Fibroblast of lung (primary cell): ENCODE results near the gene GAB2. TPM values are rescaled to one million over a fixed set of nuclear protein-coding genes. Genes with fewer than 3 reads are reported as not detected.
"Not testable (repeated sequence)": the region's sequence is repeated elsewhere in the genome, so short reads cannot be mapped to it uniquely, and the experiment has no call there.

Source experiments
- DNase-seq, 2 donors: peaks; one replicate each; pipeline versions ENCODE4 v3.0.0 to v3.0.0-alpha.2; 2010; ENCODE audit warnings: low read depth in 2 of 2
- H2AFZ ChIP-seq: 2 replicates; pipeline ENCODE4 v1.5.1; 2012; ENCODE audit warnings: low read length, control low read depth, inconsistent platforms
- H3K27ac ChIP-seq: 2 replicates; pipeline ENCODE4 v1.5.1; 2011; ENCODE audit warnings: low read length, control low read depth; ENCODE audit not compliant: insufficient read depth
- H3K27me3 ChIP-seq: 2 replicates; pipeline ENCODE4 v1.5.1; 2011; ENCODE audit warnings: mild to moderate bottlenecking, low read length; ENCODE audit not compliant: control insufficient read depth, insufficient read depth
- H3K36me3 ChIP-seq: 2 replicates; pipeline ENCODE4 v1.5.1; 2011; ENCODE audit warnings: low read length; ENCODE audit not compliant: control insufficient read depth, insufficient read depth
- H3K4me1 ChIP-seq: 2 replicates; pipeline ENCODE4 v1.5.1; 2011; ENCODE audit warnings: low read length; ENCODE audit not compliant: control insufficient read depth, insufficient read depth; ENCODE audit errors: extremely low read depth
- H3K4me2 ChIP-seq: 2 replicates; pipeline ENCODE4 v1.5.1; 2011; ENCODE audit warnings: low read length, control low read depth; ENCODE audit not compliant: insufficient read depth; ENCODE audit errors: extremely low read depth
- H3K4me3 ChIP-seq, 4 experiments: fragments of 200-600 bp in 1 of 4; sonication (generic) in 1 of 4; replicated peaks in 1 of 4; 2 replicates each; pipeline ENCODE4 v1.5.1; 2011 to 2016; ENCODE audit warnings: low read length in 4 of 4, low read depth in 3 of 4, mild to moderate bottlenecking in 3 of 4, control low read depth in 2 of 4, inconsistent platforms in 1 of 4, mixed read lengths in 1 of 4; ENCODE audit not compliant: insufficient read depth in 1 of 4; ENCODE audit errors: control extremely low read depth in 1 of 4
- H3K79me2 ChIP-seq: 2 replicates; pipeline ENCODE4 v1.5.1; 2012; ENCODE audit warnings: mild to moderate bottlenecking, low read length, inconsistent platforms; ENCODE audit not compliant: control insufficient read depth, insufficient read depth
- H3K9ac ChIP-seq: 2 replicates; pipeline ENCODE4 v1.5.1; 2011; ENCODE audit warnings: mild to moderate bottlenecking, low read length, control low read depth; ENCODE audit not compliant: insufficient read depth
- H3K9me3 ChIP-seq: 2 replicates; pipeline ENCODE4 v1.5.1; 2012; ENCODE audit warnings: low read depth, low read length; ENCODE audit not compliant: control insufficient read depth, insufficient read depth
- H4K20me1 ChIP-seq: 2 replicates; pipeline ENCODE4 v1.5.1; 2011; ENCODE audit warnings: low read length; ENCODE audit not compliant: control insufficient read depth, insufficient read depth; ENCODE audit errors: extremely low read depth
- EZH2 ChIP-seq: IDR thresholded peaks from 2 replicates; pipeline ENCODE4 v1.5.1; 2012; ENCODE audit warnings: low read length, control low read depth, mild to moderate bottlenecking; ENCODE audit errors: missing control alignments
- polyA plus RNA-seq, 2 donors: library from polyadenylated mRNA; depleted of rRNA in 1 of 2; stranded (reverse) in 1 of 2; unstranded in 1 of 2; fragments of >200 nt; gene quantifications; 2 replicates each; pipeline ENCODE4 v1.2.1, GENCODE V29; 2011 to 2012; ENCODE audit warnings: missing spikeins in 1 of 2
- total RNA-seq: library from RNA; depleted of rRNA; stranded (reverse); fragments of >200 nt; gene quantifications from 2 replicates; pipeline ENCODE4 v1.2.1, GENCODE V29; 2014
- TF ChIP-seq, protein P1 (sequence below), 2 donors: IDR thresholded peaks in 1 of 2; conservative IDR thresholded peaks in 1 of 2; 1 replicate in 1 of 2; 2 replicates in 1 of 2; pipeline ENCODE4 v1.5.1; 2011 to 2012; ENCODE audit warnings: low read length in 2 of 2, control low read depth in 1 of 2, inconsistent platforms in 1 of 2, low read depth in 1 of 2, mild to moderate bottlenecking in 1 of 2

The GAB2 gene
- total and polyA plus RNA-seq, 2 donors (not counting 1 experiment from before 2014, with no cell fraction given), result 7.1 to 14.0 TPM

DNA sequence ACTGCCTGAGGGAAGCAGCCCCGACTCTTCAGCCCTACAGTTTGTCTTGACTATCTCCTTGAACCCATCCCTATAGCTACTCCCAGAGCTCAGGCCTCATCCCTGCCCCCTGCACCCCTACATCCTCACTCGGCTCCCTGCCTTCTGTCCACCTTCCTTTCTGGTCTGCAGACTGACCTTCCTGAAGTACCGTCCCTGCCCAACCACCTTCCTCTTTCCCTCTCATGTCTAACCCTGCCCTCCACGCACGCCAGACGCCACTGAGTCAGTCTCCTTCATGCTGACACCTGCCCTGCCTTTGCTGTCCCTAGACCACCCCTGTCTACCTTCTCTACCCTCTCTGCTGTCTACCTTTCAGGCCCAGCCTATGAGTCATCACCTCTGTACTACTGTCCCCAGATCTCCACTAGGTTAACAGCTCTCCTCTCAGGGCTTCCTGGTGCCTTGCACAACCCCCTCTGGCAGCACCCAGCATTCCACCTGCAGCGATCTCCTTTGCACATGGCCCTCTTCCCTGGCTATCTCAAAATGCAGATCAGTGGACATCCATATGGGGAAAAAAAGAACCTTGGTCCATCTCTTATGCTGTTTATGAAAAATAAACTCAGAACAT lies 238.1 kb downstream of the GAB2 start:
- H3K79me2 ChIP-seq, result no peaks in the 10 kb centered on the region
- no peaks in the 10 kb centered on the region for H4K20me1 ChIP-seq
- no peak overlapping the region for H2AFZ ChIP-seq
- DNase-seq, result no peak
- no peaks in the 10 kb centered on the region for H3K9me3 ChIP-seq
- H3K4me2 ChIP-seq, result no peak overlapping the region
- H3K9ac ChIP-seq, result no peak overlapping the region
- H3K4me1 ChIP-seq, result no peaks in the 10 kb centered on the region
- no peak overlapping the region for H3K27ac ChIP-seq
- no peak overlapping the region for H3K4me3 ChIP-seq
- H3K27me3 ChIP-seq, result no peaks in the 10 kb centered on the region
- no peaks in the 10 kb centered on the region for H3K36me3 ChIP-seq
- TF ChIP-seq, protein P1, sequence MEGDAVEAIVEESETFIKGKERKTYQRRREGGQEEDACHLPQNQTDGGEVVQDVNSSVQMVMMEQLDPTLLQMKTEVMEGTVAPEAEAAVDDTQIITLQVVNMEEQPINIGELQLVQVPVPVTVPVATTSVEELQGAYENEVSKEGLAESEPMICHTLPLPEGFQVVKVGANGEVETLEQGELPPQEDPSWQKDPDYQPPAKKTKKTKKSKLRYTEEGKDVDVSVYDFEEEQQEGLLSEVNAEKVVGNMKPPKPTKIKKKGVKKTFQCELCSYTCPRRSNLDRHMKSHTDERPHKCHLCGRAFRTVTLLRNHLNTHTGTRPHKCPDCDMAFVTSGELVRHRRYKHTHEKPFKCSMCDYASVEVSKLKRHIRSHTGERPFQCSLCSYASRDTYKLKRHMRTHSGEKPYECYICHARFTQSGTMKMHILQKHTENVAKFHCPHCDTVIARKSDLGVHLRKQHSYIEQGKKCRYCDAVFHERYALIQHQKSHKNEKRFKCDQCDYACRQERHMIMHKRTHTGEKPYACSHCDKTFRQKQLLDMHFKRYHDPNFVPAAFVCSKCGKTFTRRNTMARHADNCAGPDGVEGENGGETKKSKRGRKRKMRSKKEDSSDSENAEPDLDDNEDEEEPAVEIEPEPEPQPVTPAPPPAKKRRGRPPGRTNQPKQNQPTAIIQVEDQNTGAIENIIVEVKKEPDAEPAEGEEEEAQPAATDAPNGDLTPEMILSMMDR (conservative IDR thresholded peaks at IDR 0.05 in 1 of 2, IDR thresholded peaks at IDR 0.05 in 1 of 2; ENCODE audit: low read depth in 1 of 2, low read length in 2 of 2), result no peak
- TF ChIP-seq EZH2, result no peak

DNA sequence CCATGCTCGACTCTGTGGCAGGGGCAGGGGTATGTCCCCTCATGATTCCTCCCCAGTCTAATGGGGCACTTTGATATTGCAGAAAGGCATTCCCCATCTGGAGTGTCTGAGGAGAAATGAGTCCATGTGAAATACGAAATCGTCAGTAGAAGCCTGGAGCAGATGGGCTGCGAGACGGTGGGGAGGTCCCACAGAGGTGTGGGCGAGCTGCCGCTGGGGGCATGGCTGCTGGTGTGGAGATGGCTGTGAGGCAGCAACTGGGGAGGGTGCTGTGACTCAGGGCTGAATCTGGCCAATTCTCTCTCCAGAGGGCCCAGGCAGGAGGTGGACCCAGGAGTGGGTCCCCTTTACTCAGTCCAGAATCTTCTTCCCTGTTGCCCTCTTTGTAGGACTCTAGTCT lies 240.4 kb downstream of the GAB2 start:
- H3K9me3 ChIP-seq, result no peaks in the 10 kb centered on the region
- H3K27ac ChIP-seq, result no peak overlapping the region
- no peak overlapping the region for H3K4me2 ChIP-seq
- no peak overlapping the region for H3K4me3 ChIP-seq
- H3K27me3 ChIP-seq, result no peaks in the 10 kb centered on the region
- H3K79me2 ChIP-seq, result no peaks in the 10 kb centered on the region
- no peak overlapping the region for H3K9ac ChIP-seq
- no peaks in the 10 kb centered on the region for H4K20me1 ChIP-seq
- peaks cover 3% of the 10 kb centered on the region for H3K36me3 ChIP-seq
- no peak overlapping the region for H2AFZ ChIP-seq
- no peak for DNase-seq
- H3K4me1 ChIP-seq, result no peaks in the 10 kb centered on the region
- TF ChIP-seq, protein P1 (conservative IDR thresholded peaks at IDR 0.05 in 1 of 2, IDR thresholded peaks at IDR 0.05 in 1 of 2; ENCODE audit: low read depth in 1 of 2, low read length in 2 of 2), result no peak

DNA sequence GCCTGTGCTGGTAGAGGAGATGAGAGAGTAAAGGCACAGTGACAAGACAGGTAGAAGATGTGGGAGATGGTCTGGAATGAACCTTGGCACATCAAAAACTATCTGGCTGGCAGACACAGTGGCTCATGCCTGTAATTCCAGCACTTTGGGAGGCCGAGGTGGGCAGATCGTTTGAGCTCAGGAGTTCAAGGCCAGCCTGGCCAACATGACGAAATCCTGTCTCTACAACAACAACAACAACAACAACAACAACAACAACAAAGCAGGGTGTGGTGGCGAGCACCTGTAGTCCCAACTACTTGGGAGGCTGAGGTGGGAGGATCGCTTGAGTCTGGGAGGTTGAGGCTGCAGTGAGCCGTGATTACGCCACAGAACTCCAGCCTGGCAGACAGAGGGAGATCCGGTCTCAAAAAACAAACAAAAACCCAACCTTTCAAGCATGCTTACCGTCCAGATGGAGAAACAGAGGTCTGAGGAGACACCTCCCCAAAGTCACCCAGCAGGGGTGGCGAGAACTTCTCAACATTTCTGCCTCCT lies 240.9 kb downstream of the GAB2 start:
- Histone ChIP-seq H3K9ac (no peak overlapping the region), H2AFZ (no peak overlapping the region), H3K4me1 (no peaks in the 10 kb centered on the region), H3K27ac (no peak overlapping the region), H3K36me3 (peaks cover 4% of the 10 kb centered on the region), H3K4me2 (no peak overlapping the region), H3K27me3 (no peaks in the 10 kb centered on the region), H3K4me3 (no peak overlapping the region), H4K20me1 (no peaks in the 10 kb centered on the region), H3K79me2 (no peaks in the 10 kb centered on the region), H3K9me3 (no peaks in the 10 kb centered on the region)
- no peak for DNase-seq
- TF ChIP-seq, protein P1 (conservative IDR thresholded peaks at IDR 0.05 in 1 of 2, IDR thresholded peaks at IDR 0.05 in 1 of 2; ENCODE audit: low read depth in 1 of 2, low read length in 2 of 2), result no peak
- no peak for TF ChIP-seq EZH2

DNA sequence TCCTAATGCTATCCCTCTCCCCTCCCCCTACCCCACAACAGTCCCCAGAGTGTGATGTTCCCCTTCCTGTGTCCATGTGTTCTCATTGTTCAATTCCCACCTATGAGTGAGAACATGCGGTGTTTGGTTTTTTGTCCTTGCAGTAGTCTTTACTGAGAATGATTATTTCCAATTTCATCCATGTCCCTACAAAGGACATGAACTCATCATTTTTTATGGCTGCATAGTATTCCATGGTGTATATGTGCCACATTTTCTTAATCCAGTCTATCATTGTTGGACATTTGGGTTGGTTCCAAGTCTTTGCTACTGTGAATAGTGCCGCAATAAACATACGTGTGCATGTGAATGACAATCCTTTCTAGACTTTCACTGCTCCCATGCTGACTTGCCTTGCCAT lies 241.8 kb downstream of the GAB2 start:
- not testable (repeated sequence) for H3K27ac ChIP-seq, H2AFZ ChIP-seq

More for the DNA sequence above, 241.8 kb downstream of the GAB2 start:
- H3K4me2 ChIP-seq, H3K27me3 ChIP-seq, H3K9ac ChIP-seq, H3K4me3 ChIP-seq, H3K4me1 ChIP-seq, H4K20me1 ChIP-seq, H3K9me3 ChIP-seq, DNase-seq, H3K36me3 ChIP-seq, H3K79me2 ChIP-seq: not testable (repeated sequence)
